ENCODE data around the gene PRIM1.
"Not testable (repeated sequence)": the region's sequence is repeated elsewhere in the genome, so short reads cannot be mapped to it uniquely, and the experiment has no call there.

PRIM1 gene

DNA sequence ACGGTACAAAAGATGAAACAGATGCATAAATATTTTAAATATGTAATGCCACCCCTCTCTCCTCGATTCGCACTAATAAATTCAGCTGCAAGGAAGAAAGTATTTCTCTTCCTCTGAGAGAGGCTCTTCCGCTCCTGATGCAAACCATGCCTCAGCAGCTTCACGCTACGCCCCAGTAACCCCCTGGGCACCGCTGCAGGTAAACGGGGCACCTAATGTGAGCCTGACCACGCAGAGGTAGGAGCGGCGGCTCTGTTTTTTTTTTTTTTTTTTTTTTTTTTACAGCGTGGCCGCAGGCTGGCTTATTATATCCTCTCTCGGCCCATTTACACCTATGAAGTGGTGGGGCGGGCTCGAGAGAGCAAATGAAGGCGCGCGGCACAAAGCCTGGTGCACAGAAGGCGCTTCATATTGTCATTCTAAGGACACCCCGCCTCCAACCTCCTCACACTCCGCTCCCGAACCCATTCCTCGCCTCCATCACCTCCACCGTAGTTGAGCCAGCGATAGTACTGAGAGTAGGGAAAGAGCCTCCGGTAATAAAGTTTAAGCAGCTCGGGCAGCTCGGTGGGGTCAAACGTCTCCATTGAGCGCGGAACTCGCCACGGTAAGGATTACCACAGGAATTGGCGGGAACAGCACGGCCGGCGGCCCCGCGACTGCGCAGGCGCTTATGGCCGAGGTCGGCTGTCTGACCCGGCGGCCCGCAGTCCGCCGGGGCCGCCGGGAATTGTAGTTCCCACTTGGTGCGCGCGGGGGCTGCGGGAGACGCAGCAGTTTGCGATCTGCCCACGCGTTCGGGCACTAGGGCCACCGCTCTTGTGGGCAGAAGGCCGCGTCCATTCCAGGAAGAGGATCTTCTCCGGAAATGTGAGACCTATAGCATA lies at the start of gene PRIM1:
TSS of gene PRIM1 (minus strand) at position 612 of the 887 bp plus-strand sequence. CDS start at position 587, 25 bp downstream.
- DNase-seq = peak; percentile 82

- no peak for DNase-seq
These were observed 48.1 kb upstream of the PRIM1 start for GRCh38 chr12:56800221-56800620.

GRCh38 chr12:56799345-56799744 lies 47.2 kb upstream of the PRIM1 start:
- not testable (repeated sequence) for DNase-seq

DNA sequence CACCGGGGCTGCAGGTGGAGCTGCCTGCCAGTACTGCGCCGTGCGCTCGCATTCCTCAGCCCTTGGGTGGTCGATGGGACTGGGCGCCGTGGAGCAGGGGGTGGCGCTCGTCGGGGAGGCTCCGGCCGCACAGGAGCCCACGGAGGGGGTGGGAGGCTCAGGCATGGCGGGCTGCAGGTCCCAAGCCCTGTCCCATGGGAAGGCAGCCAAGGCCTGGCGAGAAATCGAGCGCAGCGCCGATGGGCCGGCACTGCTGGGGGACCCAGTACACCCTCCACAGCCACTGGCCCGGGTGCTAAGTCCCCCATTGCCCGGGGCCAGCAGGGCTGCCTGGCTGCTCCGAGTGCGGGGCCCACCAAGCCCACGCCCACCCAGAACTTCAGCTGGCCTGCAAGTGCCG lies 43.7 kb upstream of the PRIM1 start:
- DNase-seq = not testable (repeated sequence)

DNA sequence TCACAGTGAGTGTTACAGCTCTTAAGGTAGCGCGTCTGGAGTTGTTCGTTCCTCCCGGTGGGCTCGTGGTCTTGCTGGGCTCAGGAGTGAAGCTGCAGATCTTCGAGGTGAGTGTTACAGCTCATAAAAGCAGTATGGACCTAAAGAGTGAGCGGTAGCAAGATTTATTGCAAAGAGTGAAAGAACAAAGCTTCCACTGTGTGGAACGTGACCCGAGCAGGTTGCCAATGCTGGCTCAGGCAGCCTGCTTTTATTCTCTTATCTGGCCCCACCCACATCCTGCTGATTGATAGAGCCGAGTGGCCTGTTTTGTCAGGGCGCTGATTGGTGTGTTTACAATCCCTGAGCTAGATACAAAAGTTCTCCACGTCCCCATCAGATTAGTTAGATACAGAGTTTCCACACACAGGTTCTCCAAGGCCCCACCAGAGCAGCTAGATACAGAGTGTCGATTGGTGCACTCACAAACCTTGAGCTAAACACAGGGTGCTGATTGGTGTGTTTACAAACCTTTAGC lies 43.0 kb upstream of the PRIM1 start:
- DNase-seq = not testable (repeated sequence)

- not testable (repeated sequence) for DNase-seq
These were observed 41.0 kb upstream of the PRIM1 start for GRCh38 chr12:56793124-56793523.

GRCh38 chr12:56792678-56793077 lies 40.6 kb upstream of the PRIM1 start:
- DNase-seq = no peak

DNA sequence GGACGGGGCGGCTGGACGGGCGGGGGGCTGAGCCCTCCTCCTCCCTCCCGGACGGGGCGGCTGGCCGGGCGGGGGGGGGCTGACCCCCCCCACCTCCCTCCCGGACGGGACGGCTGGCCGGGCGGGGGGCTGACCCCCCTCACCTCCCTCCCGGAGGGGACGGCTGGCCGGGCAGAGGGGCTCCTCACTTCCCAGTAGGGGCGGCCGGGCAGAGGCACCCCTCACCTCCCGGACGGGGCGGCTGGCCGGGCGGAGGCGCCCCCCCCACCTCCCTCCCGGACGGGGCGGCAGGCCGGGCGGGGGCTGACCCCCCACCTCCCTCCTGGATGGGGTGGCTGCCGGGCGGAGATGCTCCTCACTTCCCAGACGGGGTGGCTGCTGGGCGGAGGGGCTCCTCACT lies 37.3 kb upstream of the PRIM1 start:
- DNase-seq = not testable (repeated sequence)

DNA sequence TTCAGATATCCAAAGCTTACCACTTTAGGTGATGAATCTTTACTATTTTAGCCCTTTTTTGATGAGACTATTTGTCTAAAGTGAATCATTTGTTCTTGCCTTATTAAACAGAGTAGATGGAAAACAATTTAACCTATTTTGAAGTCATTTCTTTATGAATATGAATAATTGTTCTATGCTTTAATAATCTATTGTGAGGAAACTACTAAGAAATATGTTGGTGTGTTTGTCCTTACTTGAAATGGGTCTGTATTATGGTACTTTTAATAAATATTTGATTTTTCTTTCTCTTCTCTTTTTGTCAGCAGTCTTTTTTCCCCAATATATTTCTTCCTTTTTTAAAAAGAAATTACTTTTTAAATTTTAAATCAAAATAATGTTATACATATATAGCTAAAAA lies 35.4 kb upstream of the PRIM1 start:
- DNase-seq = no peak

GRCh38 chr12:56785874-56786273 lies 33.8 kb upstream of the PRIM1 start:
- no peak for DNase-seq

DNA sequence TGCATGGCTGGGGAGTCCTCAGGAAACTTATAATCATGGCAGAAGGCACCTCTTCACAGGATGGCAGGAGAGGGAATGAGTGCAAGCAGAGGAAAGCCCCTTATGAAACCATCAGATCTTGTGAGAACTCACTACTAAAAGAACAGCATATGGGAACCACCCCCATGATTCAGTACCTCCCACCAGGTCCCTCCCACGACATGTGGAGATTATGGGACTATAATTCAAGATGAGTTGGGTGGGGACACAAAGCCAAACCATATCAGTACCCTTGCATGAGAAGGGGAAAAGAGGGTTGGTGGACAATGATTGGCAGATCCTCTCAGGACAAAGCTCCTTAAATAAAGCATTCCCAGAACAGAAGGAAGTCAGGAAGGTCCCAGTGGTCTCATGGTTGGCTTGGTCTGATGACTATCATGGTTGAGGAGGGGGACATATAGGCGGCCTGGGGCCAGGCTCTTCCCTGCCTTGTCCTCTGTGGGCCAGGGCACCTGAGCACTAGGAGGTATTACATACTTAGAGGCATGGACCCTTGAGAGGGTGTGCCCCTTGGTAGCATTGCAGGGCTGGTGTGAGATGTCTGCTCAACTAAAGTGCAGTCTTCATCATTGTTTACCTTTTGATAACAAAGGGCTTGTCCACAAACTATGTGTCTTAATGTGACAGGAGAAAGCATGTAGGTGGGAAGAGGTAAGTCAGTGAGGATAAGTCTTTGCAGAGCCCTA lies 33.2 kb upstream of the PRIM1 start:
- no peak for DNase-seq

- no peak for DNase-seq
These were observed 29.6 kb upstream of the PRIM1 start for GRCh38 chr12:56781726-56782125.

- DNase-seq = no peak
These were observed 26.6 kb upstream of the PRIM1 start for GRCh38 chr12:56778756-56779155.

GRCh38 chr12:56776654-56777053 lies 24.5 kb upstream of the PRIM1 start:
- no peak for DNase-seq

- DNase-seq = no peak
These were observed 23.5 kb upstream of the PRIM1 start for GRCh38 chr12:56775638-56776037.

- DNase-seq = no peak
These were observed 21.0 kb upstream of the PRIM1 start for GRCh38 chr12:56773113-56773512.

DNA sequence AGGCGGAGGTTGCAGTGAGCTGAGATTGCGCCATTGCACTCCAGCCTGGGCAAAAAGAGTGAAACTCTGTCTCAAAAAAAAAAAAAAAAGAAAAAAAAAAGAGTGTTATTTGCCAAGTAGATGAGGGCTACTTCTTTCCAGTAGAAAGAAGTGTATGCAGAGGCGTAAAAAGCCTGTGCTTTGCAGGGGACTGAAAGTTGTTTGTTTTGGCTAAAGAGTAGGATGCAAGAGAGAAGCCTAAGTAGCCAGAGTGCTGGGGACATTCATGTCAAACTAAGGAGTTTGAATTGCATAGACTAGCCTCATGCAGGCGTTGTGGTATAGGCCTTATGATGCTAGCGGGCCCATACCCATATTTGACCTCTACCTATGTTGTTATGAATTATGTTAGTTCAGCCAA lies 20.5 kb upstream of the PRIM1 start:
- DNase-seq = no peak

- DNase-seq = no peak
These were observed 17.7 kb upstream of the PRIM1 start for GRCh38 chr12:56769868-56770267.

DNA sequence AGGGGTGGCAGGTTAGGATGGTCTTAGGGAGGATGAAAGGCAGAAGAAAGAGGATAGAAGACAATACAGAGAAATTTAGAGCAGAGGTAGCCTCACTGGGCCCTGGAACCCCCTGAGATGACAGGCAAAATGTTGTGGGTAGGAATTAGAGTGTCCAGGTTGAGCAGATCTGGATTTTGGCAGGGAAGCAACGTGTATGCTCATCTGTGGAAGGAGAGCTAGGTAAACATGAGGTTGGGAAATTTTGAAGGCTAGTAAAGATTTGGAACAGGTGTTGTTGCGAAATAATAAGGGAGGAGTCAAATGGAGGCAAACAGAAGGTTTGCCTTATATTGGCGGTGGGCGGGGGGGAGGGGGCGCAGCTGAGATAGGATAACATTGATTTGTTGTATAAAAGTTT lies 16.3 kb upstream of the PRIM1 start:
- no peak for DNase-seq

- DNase-seq = no peak
These were observed 14.4 kb upstream of the PRIM1 start for GRCh38 chr12:56766535-56766934.

DNA sequence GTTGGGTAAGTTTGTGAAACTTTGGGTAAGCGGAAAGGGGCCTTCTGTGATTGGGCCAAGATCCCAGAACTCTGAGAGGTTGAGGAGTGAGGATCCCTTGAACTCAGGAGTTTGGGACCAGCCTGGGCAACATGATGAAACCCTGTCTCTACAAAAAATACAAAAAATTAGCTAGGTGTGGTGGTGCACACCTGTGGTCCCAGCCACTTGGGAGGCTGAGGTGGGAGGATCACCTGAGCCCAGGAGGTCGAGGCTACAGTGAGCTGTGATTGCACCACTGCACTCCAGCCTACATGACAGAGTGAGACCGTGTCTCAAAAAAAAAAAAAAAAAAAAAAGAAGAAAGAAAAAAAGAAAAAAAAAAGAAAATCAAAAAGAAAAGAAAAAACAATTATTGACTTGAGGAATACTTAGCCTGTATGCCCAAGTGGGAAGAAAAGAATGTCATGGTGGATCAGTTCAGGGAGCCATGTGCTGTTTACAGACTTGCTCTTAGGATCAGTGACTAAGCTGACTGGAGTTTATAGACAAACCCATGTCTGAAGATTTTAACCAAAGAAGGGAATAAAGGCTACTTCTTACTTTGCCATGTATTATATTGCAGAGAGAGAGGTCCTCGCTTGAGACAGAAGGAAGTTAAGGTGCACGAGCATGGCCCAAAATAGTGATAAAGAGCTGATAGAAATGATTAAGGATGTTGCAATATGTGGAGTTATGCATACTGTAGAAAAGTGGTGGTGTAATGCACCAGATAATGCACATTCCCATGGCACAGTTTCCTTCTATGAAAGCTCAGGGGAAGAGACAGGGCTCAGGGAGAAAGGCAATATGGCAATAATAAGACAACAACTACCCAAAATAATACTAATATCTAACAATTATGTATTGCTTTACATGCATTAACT lies 11.9 kb upstream of the PRIM1 start:
- DNase-seq = peak; percentile 36

GRCh38 chr12:56761812-56762211 lies 9.7 kb upstream of the PRIM1 start:
- no peak for DNase-seq

- DNase-seq = no peak
These were observed 8.3 kb upstream of the PRIM1 start for GRCh38 chr12:56760460-56760859.
